PC-3 (cell line): ENCODE measurements around the gene ZNF808.
"Not testable (repeated sequence)": the region's sequence is repeated elsewhere in the genome, so short reads cannot be mapped to it uniquely, and the experiment has no call there.

ENCODE experiments used
- EZH2 ChIP-seq: fragments of 300-600 bp; sonication (generic); IDR thresholded peaks from one replicate; pipeline ENCODE4 v1.6.1; 2017; ENCODE audit warnings: antibody characterized with exemption, mild to moderate bottlenecking, low read length; ENCODE audit not compliant: unreplicated experiment
- EZH2phosphoT487 ChIP-seq: fragments of 300-600 bp; sonication (generic); IDR thresholded peaks from 2 replicates; pipeline ENCODE4 v1.6.1; 2018; ENCODE audit warnings: mild to moderate bottlenecking, antibody characterized with exemption, low read length, borderline replicate concordance
- TF ChIP-seq, protein P1 (sequence below): fragments of 300-600 bp; sonication (generic); conservative IDR thresholded peaks from 2 replicates; pipeline ENCODE4 v1.5.1; 2017; ENCODE audit warnings: antibody characterized with exemption, low read depth, mild to moderate bottlenecking, low read length

DNA sequence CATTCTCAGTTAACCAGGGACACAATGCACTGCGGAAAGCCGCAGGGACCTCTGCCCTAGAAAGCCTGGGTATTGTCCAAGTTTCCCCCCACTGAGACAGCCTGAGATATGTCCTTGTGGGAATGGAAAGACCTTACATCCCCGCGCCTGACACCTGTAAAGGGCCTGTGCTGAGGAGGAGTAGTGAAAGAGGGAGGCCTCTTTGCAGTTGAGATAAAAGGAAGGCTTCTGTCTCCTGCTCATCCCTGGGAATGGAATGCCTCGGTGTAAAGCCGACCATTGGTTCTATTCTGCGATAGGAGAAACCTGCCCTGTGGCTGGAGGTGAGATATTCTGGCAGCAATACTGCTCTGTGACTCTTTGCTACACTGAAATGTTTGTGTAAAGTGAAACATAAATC, 8.3 kb upstream of the ZNF808 start:
- TF ChIP-seq EZH2phosphoT487, EZH2: not testable (repeated sequence)
- TF ChIP-seq, protein P1, sequence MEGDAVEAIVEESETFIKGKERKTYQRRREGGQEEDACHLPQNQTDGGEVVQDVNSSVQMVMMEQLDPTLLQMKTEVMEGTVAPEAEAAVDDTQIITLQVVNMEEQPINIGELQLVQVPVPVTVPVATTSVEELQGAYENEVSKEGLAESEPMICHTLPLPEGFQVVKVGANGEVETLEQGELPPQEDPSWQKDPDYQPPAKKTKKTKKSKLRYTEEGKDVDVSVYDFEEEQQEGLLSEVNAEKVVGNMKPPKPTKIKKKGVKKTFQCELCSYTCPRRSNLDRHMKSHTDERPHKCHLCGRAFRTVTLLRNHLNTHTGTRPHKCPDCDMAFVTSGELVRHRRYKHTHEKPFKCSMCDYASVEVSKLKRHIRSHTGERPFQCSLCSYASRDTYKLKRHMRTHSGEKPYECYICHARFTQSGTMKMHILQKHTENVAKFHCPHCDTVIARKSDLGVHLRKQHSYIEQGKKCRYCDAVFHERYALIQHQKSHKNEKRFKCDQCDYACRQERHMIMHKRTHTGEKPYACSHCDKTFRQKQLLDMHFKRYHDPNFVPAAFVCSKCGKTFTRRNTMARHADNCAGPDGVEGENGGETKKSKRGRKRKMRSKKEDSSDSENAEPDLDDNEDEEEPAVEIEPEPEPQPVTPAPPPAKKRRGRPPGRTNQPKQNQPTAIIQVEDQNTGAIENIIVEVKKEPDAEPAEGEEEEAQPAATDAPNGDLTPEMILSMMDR, result not testable (repeated sequence)
